Upper lobe of left lung (tissue), 6 donors: ENCODE results near the gene PHF2. TPM values are rescaled to one million over a fixed set of nuclear protein-coding genes. Genes with fewer than 3 reads are reported as not detected.

ENCODE experiments used
- ATAC-seq, 2 donors: fragments of 200-7000 bp; cut with Tn5 transposase; one replicate each; pipeline ENCODE4 v1.9.1; 2022; ENCODE audit warnings: mild to moderate bottlenecking in 2 of 2, moderate library complexity in 2 of 2; ENCODE audit not compliant: low FRiP score in 2 of 2
- DNase-seq, 2 donors: peaks; one replicate each; pipeline ENCODE4 v3.0.0-alpha.2; 2019 to 2020
- H3K27ac ChIP-seq, 4 donors: fragments of 200-600 bp; sonication (generic); one replicate each; pipeline ENCODE4 v1.5.1; 2016 to 2019
- H3K27me3 ChIP-seq, 4 donors: fragments of 200-600 bp; sonication (generic); one replicate each; pipeline ENCODE4 v1.5.1; 2017 to 2019
- H3K36me3 ChIP-seq, 4 donors: fragments of 200-600 bp; sonication (generic); one replicate each; pipeline ENCODE4 v1.5.1; 2016 to 2019
- H3K4me1 ChIP-seq, 4 donors: fragments of 200-600 bp; sonication (generic); one replicate each; pipeline ENCODE4 v1.5.1; 2018 to 2019
- H3K4me3 ChIP-seq, 4 donors: fragments of 200-600 bp; sonication (generic); one replicate each; pipeline ENCODE4 v1.5.1; 2017 to 2019; ENCODE audit warnings: mild to moderate bottlenecking in 2 of 4, moderate library complexity in 1 of 4
- H3K9me3 ChIP-seq, 4 donors: fragments of 200-600 bp; sonication (generic); one replicate each; pipeline ENCODE4 v1.5.1; 2018 to 2019
- EP300 ChIP-seq, 4 donors: sonication (generic); formaldehyde crosslinking; IDR thresholded peaks; one replicate each; pipeline ENCODE4 v1.5.1; 2017; ENCODE audit warnings: antibody characterized with exemption in 4 of 4, control low read depth in 2 of 4
- POLR2A ChIP-seq, 4 donors: fragments of 450-650 bp; IDR thresholded peaks; one replicate each; pipeline ENCODE4 v1.5.1; 2016 to 2017; ENCODE audit warnings: antibody characterized with exemption in 4 of 4, mild to moderate bottlenecking in 2 of 4
- POLR2AphosphoS5 ChIP-seq, 2 donors: sonication (generic); formaldehyde crosslinking; IDR thresholded peaks; one replicate each; pipeline ENCODE4 v1.5.1; 2017; ENCODE audit warnings: antibody characterized with exemption in 2 of 2
- WGBS, 2 donors: methylation state at CpG; one replicate each; pipeline ENCODE4 v1.1.5; 2017 to 2018; 5-methylcytosine and 5-hydroxymethylcytosine counted together
- total RNA-seq, 6 donors: library from RNA; depleted of rRNA in 4 of 6; stranded (reverse); fragments of >200 nt in 4 of 6; gene quantifications; one replicate each; pipeline versions ENCODE4 v1.1.0 to v1.2.1, GENCODE V29; 2016 to 2021
- TF ChIP-seq, protein P1 (sequence below), 6 experiments: fragments of 450-650 bp in 4 of 6; fragments of 200-600 bp in 2 of 6; sonication (generic) in 2 of 6; IDR thresholded peaks; one replicate each; pipeline ENCODE4 v1.5.1; 2016 to 2019; ENCODE audit warnings: antibody characterized with exemption in 6 of 6
- donor health status: DM: no; HTN: no; CAD: no; lungs with moderate emphysema.
- donor health status: DM: no; HTN: yes; CAD: no; lungs with severe emphysema.

Gene PHF2
- total RNA-seq, 6 donors from 2014 or later = 33.6 to 41.7 (median 37.9) TPM

GRCh38 chr9:93657331-93658111 lies 81.1 kb downstream of the PHF2 start:
- no peaks in the 10 kb centered on the region for H3K9me3 ChIP-seq
- no peaks in the 10 kb centered on the region for H3K27me3 ChIP-seq
- H3K4me3 ChIP-seq = no peak overlapping the region
- 94 to 97% methylated on average over 4 to 8 of the region's 8 CpGs for WGBS, 2 donors
- no peak for DNase-seq
- peaks cover 20 to 85% (median 76%) of the 10 kb centered on the region in 4 donors for H3K36me3 ChIP-seq
- no peaks in the 10 kb centered on the region for H3K4me1 ChIP-seq
- H3K27ac ChIP-seq = no peak overlapping the region
- ATAC-seq = peak; percentile 2 to 3
- no peak for TF ChIP-seq POLR2AphosphoS5 (IDR thresholded peaks at IDR 0.05)
- no peak for TF ChIP-seq POLR2A (IDR thresholded peaks at IDR 0.05)
- TF ChIP-seq EP300 (IDR thresholded peaks at IDR 0.05) = no peak
- TF ChIP-seq, protein P1, sequence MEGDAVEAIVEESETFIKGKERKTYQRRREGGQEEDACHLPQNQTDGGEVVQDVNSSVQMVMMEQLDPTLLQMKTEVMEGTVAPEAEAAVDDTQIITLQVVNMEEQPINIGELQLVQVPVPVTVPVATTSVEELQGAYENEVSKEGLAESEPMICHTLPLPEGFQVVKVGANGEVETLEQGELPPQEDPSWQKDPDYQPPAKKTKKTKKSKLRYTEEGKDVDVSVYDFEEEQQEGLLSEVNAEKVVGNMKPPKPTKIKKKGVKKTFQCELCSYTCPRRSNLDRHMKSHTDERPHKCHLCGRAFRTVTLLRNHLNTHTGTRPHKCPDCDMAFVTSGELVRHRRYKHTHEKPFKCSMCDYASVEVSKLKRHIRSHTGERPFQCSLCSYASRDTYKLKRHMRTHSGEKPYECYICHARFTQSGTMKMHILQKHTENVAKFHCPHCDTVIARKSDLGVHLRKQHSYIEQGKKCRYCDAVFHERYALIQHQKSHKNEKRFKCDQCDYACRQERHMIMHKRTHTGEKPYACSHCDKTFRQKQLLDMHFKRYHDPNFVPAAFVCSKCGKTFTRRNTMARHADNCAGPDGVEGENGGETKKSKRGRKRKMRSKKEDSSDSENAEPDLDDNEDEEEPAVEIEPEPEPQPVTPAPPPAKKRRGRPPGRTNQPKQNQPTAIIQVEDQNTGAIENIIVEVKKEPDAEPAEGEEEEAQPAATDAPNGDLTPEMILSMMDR (IDR thresholded peaks at IDR 0.05) = no peak

- DNase-seq = no peak
- Histone ChIP-seq H3K4me3 (no peak overlapping the region), H3K36me3 (peaks cover 24 to 85% (median 76%) of the 10 kb centered on the region in 4 donors), H3K4me1 (no peaks in the 10 kb centered on the region), H3K27ac (no peak overlapping the region), H3K9me3 (no peaks in the 10 kb centered on the region), H3K27me3 (no peaks in the 10 kb centered on the region)
- ATAC-seq = no peak
- WGBS, 2 donors = 96 to 98% methylated on average over 3 to 12 of the region's 12 CpGs
- no peak for TF ChIP-seq POLR2A (IDR thresholded peaks at IDR 0.05)
- TF ChIP-seq, protein P1 (IDR thresholded peaks at IDR 0.05) = no peak
- TF ChIP-seq EP300 (IDR thresholded peaks at IDR 0.05) = no peak
- no peak for TF ChIP-seq POLR2AphosphoS5 (IDR thresholded peaks at IDR 0.05)
Observed at GRCh38 chr9:93658184-93658925, 82.0 kb downstream of the PHF2 start.

DNA sequence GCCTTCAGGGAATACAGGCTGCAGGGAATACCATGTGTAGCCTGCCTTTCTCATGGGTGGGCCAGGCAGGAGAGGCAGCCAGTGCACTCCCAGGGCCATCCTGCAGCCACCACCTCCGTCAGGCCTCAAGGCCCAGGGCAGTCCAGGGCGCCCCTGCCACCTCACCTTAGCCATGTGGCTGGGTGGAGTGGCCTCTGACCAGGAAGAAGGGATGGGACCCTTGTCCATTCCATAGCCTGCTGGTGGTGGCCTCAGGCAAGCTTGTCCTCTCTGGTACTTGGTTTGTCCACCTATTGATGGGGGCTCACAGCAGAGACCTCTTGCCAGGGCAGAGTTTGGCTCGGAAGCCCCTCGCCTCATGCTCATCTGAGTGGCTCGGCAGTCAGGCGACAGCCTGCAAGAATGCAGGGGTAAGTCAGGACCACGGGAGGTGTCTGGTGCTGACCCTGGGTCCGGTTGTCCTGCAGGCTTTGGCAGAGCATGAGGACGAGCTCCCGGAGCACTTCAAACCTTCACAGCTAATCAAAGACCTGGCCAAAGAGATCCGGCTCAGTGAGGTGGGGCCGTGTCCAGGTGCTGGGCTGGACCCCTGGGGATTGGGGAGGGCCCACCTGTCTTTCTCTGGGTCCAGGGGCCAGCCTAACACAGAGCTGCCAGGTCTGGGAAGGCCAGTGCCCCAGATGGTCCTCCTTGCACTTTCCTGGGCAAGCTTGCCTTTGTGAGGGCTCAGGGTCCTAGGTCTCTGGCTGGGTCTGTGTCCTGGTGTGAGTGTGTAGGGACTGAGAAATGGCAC lies 82.9 kb downstream of the PHF2 start:
- Histone ChIP-seq H3K9me3 (no peaks in the 10 kb centered on the region), H3K4me1 (no peaks in the 10 kb centered on the region), H3K27me3 (no peaks in the 10 kb centered on the region), H3K27ac (no peak overlapping the region), H3K4me3 (no peak overlapping the region), H3K36me3 (peaks cover 26 to 85% (median 75%) of the 10 kb centered on the region in 4 donors)
- no peak for ATAC-seq
- peak in 1 of 2 donors; percentile 50 for DNase-seq
- 96% methylated on average over 12 of the region's 12 CpGs; no CpG with 5 or more reads in 1 of the 2 donors for WGBS, 2 donors
- TF ChIP-seq POLR2AphosphoS5 (IDR thresholded peaks at IDR 0.05) (no peak), POLR2A (IDR thresholded peaks at IDR 0.05) (no peak), EP300 (IDR thresholded peaks at IDR 0.05) (no peak)
- TF ChIP-seq, protein P1 (IDR thresholded peaks at IDR 0.05) = no peak

DNA sequence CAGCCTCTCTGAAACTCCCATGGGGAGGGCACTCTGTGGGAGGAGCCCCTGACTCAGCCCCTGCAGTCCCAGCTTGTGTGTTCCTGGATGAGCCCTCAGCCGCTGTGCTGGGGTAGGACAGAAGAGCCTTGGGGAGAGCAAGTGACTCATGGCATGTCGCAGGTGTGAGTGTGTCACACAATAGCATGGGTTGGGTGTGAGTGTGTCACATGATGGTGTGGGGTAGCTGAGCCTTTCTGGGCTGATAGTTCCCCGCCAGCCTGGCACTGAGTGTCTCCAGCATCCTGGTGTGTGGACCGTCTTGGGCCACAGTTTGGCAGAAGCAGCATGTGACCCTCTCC lies 83.4 kb downstream of the PHF2 start:
- TF ChIP-seq EP300 (IDR thresholded peaks at IDR 0.05) (no peak), POLR2AphosphoS5 (IDR thresholded peaks at IDR 0.05) (no peak), POLR2A (IDR thresholded peaks at IDR 0.05) (no peak)
- TF ChIP-seq, protein P1 (IDR thresholded peaks at IDR 0.05) = no peak
- Histone ChIP-seq H3K27me3 (no peaks in the 10 kb centered on the region), H3K36me3 (peaks cover 22 to 85% (median 74%) of the 10 kb centered on the region in 4 donors), H3K4me1 (no peaks in the 10 kb centered on the region), H3K4me3 (no peak overlapping the region), H3K9me3 (no peaks in the 10 kb centered on the region), H3K27ac (no peak overlapping the region)
- no peak for DNase-seq
- WGBS, 2 donors = 100% methylated on average over 4 of the region's 4 CpGs
- ATAC-seq = no peak
